H1 (cell line): Measurements from ENCODE around the gene FAM131C. TPM values are rescaled to one million over a fixed set of nuclear protein-coding genes. Genes with fewer than 3 reads are reported as not detected.

Source experiments
- CTCF ChIA-PET: fragments of 300-600 bp; sonication (Branson Sonifier 250); formaldehyde crosslinking; loops from one replicate; lab custom pipeline; 2021; ENCODE audit not compliant: partially characterized antibody; lab: Charles Lee
- POLR2A ChIA-PET: fragments of 300-600 bp; sonication (Branson Sonifier 250); formaldehyde crosslinking; loops from one replicate; lab custom pipeline; 2021; ENCODE audit warnings: inconsistent platforms; ENCODE audit not compliant: partially characterized antibody; lab: Charles Lee
- DNase-seq, 2 experiments: peaks; one replicate each; pipeline versions ENCODE4 v3.0.0 to v3.0.0-alpha.2; 2010 to 2022; ENCODE audit warnings: low spot score in 2 of 2, low read depth in 1 of 2, mixed read lengths in 1 of 2
- FAIRE-seq: peaks from 2 replicates; lab custom pipeline; 2011; peaks lifted over from hg19 to GRCh38; lab: Jason Lieb, UNC
- H2AFZ ChIP-seq: 2 replicates; pipeline ENCODE4 v1.8.1; 2012; ENCODE audit warnings: low read length, inconsistent platforms
- H2AK5ac ChIP-seq: 2 replicates; pipeline ENCODE4 v1.6.1; 2013; ENCODE audit warnings: low read depth, low read length
- H2BK120ac ChIP-seq: replicated peaks from 2 replicates; pipeline ENCODE3; 2013; ENCODE audit warnings: low read depth, low read length, inconsistent platforms
- H2BK12ac ChIP-seq: 2 replicates; pipeline ENCODE4 v1.6.1; 2013; ENCODE audit warnings: low read depth, low read length
- H2BK15ac ChIP-seq: 2 replicates; pipeline ENCODE4 v1.6.1; 2013; ENCODE audit warnings: low read length
- H2BK20ac ChIP-seq: 2 replicates; pipeline ENCODE4 v1.6.1; 2013; ENCODE audit warnings: low read length
- H2BK5ac ChIP-seq: 2 replicates; pipeline ENCODE4 v1.6.1; 2013; ENCODE audit warnings: low read depth, low read length
- H3K14ac ChIP-seq: 2 replicates; pipeline ENCODE4 v1.6.1; 2013; ENCODE audit warnings: inconsistent platforms; ENCODE audit not compliant: insufficient read length
- H3K18ac ChIP-seq: 2 replicates; pipeline ENCODE4 v1.6.1; 2013; ENCODE audit warnings: low read length; ENCODE audit errors: extremely low read depth
- H3K23ac ChIP-seq: 2 replicates; pipeline ENCODE4 v1.6.1; 2013; ENCODE audit warnings: inconsistent platforms; ENCODE audit not compliant: insufficient read length
- H3K23me2 ChIP-seq: 2 replicates; pipeline ENCODE4 v1.6.1; 2013; ENCODE audit warnings: low read depth, low read length
- H3K27ac ChIP-seq: 2 replicates; pipeline ENCODE4 v1.6.1; 2011; ENCODE audit warnings: low read depth, low read length, inconsistent platforms
- H3K27me3 ChIP-seq, 4 experiments: replicated peaks in 1 of 4; 1 replicate in 1 of 4; 2 replicates in 3 of 4; pipeline versions ENCODE4 v1.6.1 to v1.8.1; 2011 to 2013; ENCODE audit warnings: low read length in 3 of 4, mild to moderate bottlenecking in 3 of 4, inconsistent platforms in 2 of 4, mixed read lengths in 2 of 4, moderate library complexity in 1 of 4; ENCODE audit not compliant: control insufficient read depth in 3 of 4, insufficient read depth in 3 of 4; ENCODE audit errors: extremely low read depth in 1 of 4
- H3K36me3 ChIP-seq, 4 experiments: 2 replicates each; pipeline versions ENCODE4 v1.6.1 to v1.8.1; 2011 to 2013; ENCODE audit warnings: mild to moderate bottlenecking in 4 of 4, low read length in 3 of 4, moderate library complexity in 2 of 4, control low read depth in 1 of 4, inconsistent platforms in 1 of 4; ENCODE audit not compliant: insufficient read depth in 4 of 4, control insufficient read depth in 2 of 4
- H3K4ac ChIP-seq: replicated peaks from 2 replicates; pipeline ENCODE3; 2013; ENCODE audit warnings: low read length, low read depth, mixed read lengths, inconsistent platforms; ENCODE audit not compliant: insufficient read length
- H3K4me1 ChIP-seq, 4 experiments: replicated peaks in 1 of 4; 1 replicate in 1 of 4; 2 replicates in 3 of 4; pipeline versions ENCODE4 v1.6.1 to v1.8.1; 2011 to 2013; ENCODE audit warnings: low read length in 3 of 4, inconsistent platforms in 2 of 4, mixed read lengths in 1 of 4; ENCODE audit not compliant: insufficient read depth in 4 of 4, control insufficient read depth in 3 of 4
- H3K4me2 ChIP-seq, 2 experiments: 2 replicates each; pipeline versions ENCODE4 v1.6.1 to v1.8.1; 2011 to 2013; ENCODE audit warnings: low read depth in 2 of 2, low read length in 2 of 2, control low read depth in 1 of 2, inconsistent platforms in 1 of 2, mild to moderate bottlenecking in 1 of 2; ENCODE audit not compliant: insufficient read depth in 1 of 2
- H3K4me3 ChIP-seq, 4 experiments: fragments of 200-600, 300-600 bp in 1 of 4; sonication (generic), shearing (Covaris generic), sonication (Bioruptor Twin) in 1 of 4; 2 replicates each; pipeline versions ENCODE4 v1.5.1 to v1.8.1; 2011 to 2016; ENCODE audit warnings: low read length in 4 of 4, low read depth in 3 of 4, control low read depth in 2 of 4, inconsistent platforms in 2 of 4, mild to moderate bottlenecking in 2 of 4, mixed read lengths in 1 of 4, moderate library complexity in 1 of 4; ENCODE audit not compliant: insufficient read depth in 2 of 4; ENCODE audit errors: extremely low read depth in 1 of 4
- H3K56ac ChIP-seq: replicated peaks from 2 replicates; pipeline ENCODE3; 2013; ENCODE audit warnings: low read depth, mild to moderate bottlenecking, mixed read lengths, low read length, inconsistent platforms; ENCODE audit not compliant: insufficient read length
- H3K79me1 ChIP-seq: 2 replicates; pipeline ENCODE4 v1.6.1; 2013; ENCODE audit warnings: low read depth, low read length, control low read depth
- H3K79me2 ChIP-seq, 2 experiments: 2 replicates each; pipeline versions ENCODE4 v1.6.1 to v1.8.1; 2012 to 2013; ENCODE audit warnings: low read length in 2 of 2, mild to moderate bottlenecking in 2 of 2, inconsistent platforms in 1 of 2; ENCODE audit not compliant: insufficient read depth in 2 of 2, control insufficient read depth in 1 of 2
- H3K9ac ChIP-seq, 4 experiments: replicated peaks in 1 of 4; 1 replicate in 1 of 4; 2 replicates in 3 of 4; pipeline versions ENCODE4 v1.6.1 to v1.8.1; 2011 to 2013; ENCODE audit warnings: low read depth in 3 of 4, low read length in 3 of 4, control low read depth in 2 of 4, mild to moderate bottlenecking in 2 of 4, moderate library complexity in 2 of 4, inconsistent platforms in 1 of 4; ENCODE audit errors: extremely low read depth in 1 of 4
- H3K9me3 ChIP-seq, 2 experiments: 2 replicates each; pipeline versions ENCODE4 v1.6.1 to v1.8.1; 2012 to 2013; ENCODE audit warnings: mild to moderate bottlenecking in 2 of 2, moderate library complexity in 2 of 2, control low read depth in 1 of 2, inconsistent platforms in 1 of 2, low read depth in 1 of 2, low read length in 1 of 2, mixed read lengths in 1 of 2; ENCODE audit not compliant: insufficient read depth in 2 of 2
- H4K20me1 ChIP-seq, 2 experiments: replicated peaks in 1 of 2; 2 replicates each; pipeline versions ENCODE3 to v1.8.1; 2011 to 2013; ENCODE audit warnings: inconsistent platforms in 2 of 2, low read length in 2 of 2, mild to moderate bottlenecking in 1 of 2; ENCODE audit not compliant: insufficient read depth in 2 of 2, control insufficient read depth in 1 of 2
- H4K5ac ChIP-seq: 2 replicates; pipeline ENCODE4 v1.6.1; 2013; ENCODE audit warnings: low read length, low read depth, mixed read lengths, inconsistent platforms; ENCODE audit not compliant: insufficient read length
- H4K8ac ChIP-seq: 2 replicates; pipeline ENCODE4 v1.8.0; 2013; ENCODE audit warnings: mild to moderate bottlenecking, moderate library complexity, low read length, inconsistent platforms; ENCODE audit not compliant: insufficient read depth; ENCODE audit errors: extremely low read depth
- H4K91ac ChIP-seq: replicated peaks from 2 replicates; pipeline ENCODE3; 2013; ENCODE audit warnings: low read length, mixed read lengths, inconsistent platforms; ENCODE audit not compliant: insufficient read length
- FOSL1 ChIP-seq: IDR thresholded peaks from 2 replicates; pipeline ENCODE4 v1.6.1; 2011; ENCODE audit warnings: mild to moderate bottlenecking, low read depth, low read length, moderate library complexity; ENCODE audit not compliant: insufficient read depth
- POLR2A ChIP-seq, 2 experiments: IDR thresholded peaks; 1 replicate in 1 of 2; 2 replicates in 1 of 2; pipeline ENCODE4 v1.6.1; 2011; ENCODE audit warnings: low read depth in 2 of 2, low read length in 2 of 2, mild to moderate bottlenecking in 2 of 2; ENCODE audit errors: control extremely low read depth in 1 of 2
- WGBS, 2 experiments: shearing (Covaris generic) in 1 of 2; methylation state at CpG; one replicate each; pipeline versions ENCODE4 v1.1.6 to v1.1.7; 2013 to 2015; ENCODE audit warnings: low lambda C conversion rate in 2 of 2, mixed read lengths in 2 of 2, inconsistent platforms in 1 of 2, low coverage in 1 of 2, missing lambda C conversion rate in 1 of 2; ENCODE audit not compliant: insufficient replicate concordance in 2 of 2, insufficient coverage in 1 of 2, insufficient read length in 1 of 2; ENCODE audit errors: extremely low coverage in 1 of 2, missing lambda C conversion rate in 1 of 2; 5-methylcytosine and 5-hydroxymethylcytosine counted together
- polyA plus RNA-seq, 7 experiments: library from polyadenylated mRNA; depleted of rRNA in 3 of 7; stranded (reverse) in 5 of 7; unstranded in 2 of 7; fragments of >200 nt in 5 of 7; fragments of 200-250 nt in 2 of 7; gene quantifications; 1 replicate in 5 of 7; 2 replicates in 1 of 7; 4 replicates in 1 of 7; pipeline versions ENCODE4 v1.2.1 to v1.2.3, GENCODE V29; 2011 to 2013; ENCODE audit warnings: missing spikeins in 2 of 7, mixed read lengths in 2 of 7
- total RNA-seq: library from RNA; stranded (reverse); fragmentation: NEBNext Ultra II Directional; extraction: Animal tissue kit (Norgen Biotek cat#: 25700); gene quantifications from 2 replicates; pipeline ENCODE4 v1.2.1, GENCODE V29; 2021

FAM131C gene
- total and polyA plus RNA-seq, 2 of the 8 experiments (the other 6 are each of a cell fraction or from before 2014, with no cell fraction given): 0.73 to 0.78 TPM

DNA sequence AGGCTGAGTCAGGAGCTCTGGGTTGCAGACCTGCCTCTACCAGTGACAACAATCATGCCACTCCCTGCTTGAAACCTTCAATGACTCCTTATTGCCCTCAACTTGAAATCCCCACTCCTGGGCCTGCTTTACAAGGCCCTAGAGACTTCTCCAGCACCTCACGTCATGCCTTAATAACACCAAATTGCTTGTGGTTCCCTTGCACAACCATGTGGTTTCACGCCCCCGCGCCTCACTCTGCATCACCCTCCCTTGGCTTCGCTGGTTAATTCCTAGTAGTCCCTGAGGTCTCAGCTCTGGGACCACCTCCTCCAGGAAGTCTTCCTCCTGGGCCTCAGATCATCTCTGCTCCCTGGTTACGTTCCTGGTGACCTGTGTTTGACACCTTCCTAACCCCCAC is 49.5 kb upstream of the FAM131C start:
- no peak overlapping the region for H3K56ac ChIP-seq
- H2AFZ ChIP-seq: no peak overlapping the region
- peaks cover 6 to 30% (median 13%) of the 10 kb centered on the region in 4 experiments; a peak in 7 of 8 replicates for H3K36me3 ChIP-seq
- H2AK5ac ChIP-seq: 0 out of 2 replicates have a peak overlapping the region, but pooled peaks have one; percentile 10
- H3K4me1 ChIP-seq: peaks cover 0 to 18% (median 10%) of the 10 kb centered on the region in 4 experiments; a peak in 5 of 7 replicates
- H2BK5ac ChIP-seq: peak overlapping the region; percentile 84; the same call in 1 of the 2 replicates
- H3K4me2 ChIP-seq: no peak overlapping the region
- H3K23me2 ChIP-seq: no peaks in the 10 kb centered on the region
- H3K23ac ChIP-seq: no peak overlapping the region
- H2BK120ac ChIP-seq: no peak overlapping the region
- no peak overlapping the region for H3K4me3 ChIP-seq
- no peaks in the 10 kb centered on the region; the same call in none of the 2 replicates for H3K79me1 ChIP-seq
- DNase-seq (no peak), FAIRE-seq (no peak)
- no peak overlapping the region for H2BK20ac ChIP-seq
- no peak overlapping the region for H3K14ac ChIP-seq
- no peaks in the 10 kb centered on the region for H3K9me3 ChIP-seq
- no peaks in the 10 kb centered on the region for H3K79me2 ChIP-seq
- H3K4ac ChIP-seq: no peak overlapping the region
- no peak overlapping the region for H4K5ac ChIP-seq
- H3K18ac ChIP-seq: no peak overlapping the region
- peak overlapping the region; percentile 30 for H4K91ac ChIP-seq
- H3K9ac ChIP-seq: no peak overlapping the region
- WGBS, 2 experiments: 95% methylated on average over 6 of the region's 6 CpGs; no CpG with 5 or more reads in 1 of the 2 experiments
- ChIA-PET CTCF (interaction anchor here (0.7 to 31.3 kb wide), 6 partner anchors 16 to 67 kb away, joined by 3 to 522 read pairs (median 5); partner anchors contain the start of gene FAM131C), POLR2A (interaction anchor here (1.1 to 7.3 kb wide), 5 partner anchors 11 to 46 kb away, joined by 4 to 51 read pairs (median 5); no protein-coding TSS in a partner anchor)
- no peak overlapping the region; the same call in 1 of the 2 replicates for H4K8ac ChIP-seq
- H3K27me3 ChIP-seq: no peaks in the 10 kb centered on the region
- H4K20me1 ChIP-seq: peaks cover 0 to 12% of the 10 kb centered on the region in 2 experiments
- TF ChIP-seq FOSL1 (no peak), POLR2A (IDR thresholded peaks at IDR 0.05; ENCODE audit: control extremely low read depth in 1 of 2, low read depth in 2 of 2, low read length in 2 of 2) (no peak)
- H2BK15ac ChIP-seq: 0 out of 2 replicates have a peak overlapping the region, but pooled peaks have one; percentile 29
- 0 out of 2 replicates have a peak overlapping the region, but pooled peaks have one; percentile 39 for H2BK12ac ChIP-seq
- H3K27ac ChIP-seq: no peak overlapping the region
